ENCODE data around the gene GPANK1. TPM values are rescaled to one million over a fixed set of nuclear protein-coding genes. Genes with fewer than 3 reads are reported as not detected.

GPANK1 gene
- total and polyA plus RNA-seq, 2 donors = 10.0 to 20.9 TPM

DNA sequence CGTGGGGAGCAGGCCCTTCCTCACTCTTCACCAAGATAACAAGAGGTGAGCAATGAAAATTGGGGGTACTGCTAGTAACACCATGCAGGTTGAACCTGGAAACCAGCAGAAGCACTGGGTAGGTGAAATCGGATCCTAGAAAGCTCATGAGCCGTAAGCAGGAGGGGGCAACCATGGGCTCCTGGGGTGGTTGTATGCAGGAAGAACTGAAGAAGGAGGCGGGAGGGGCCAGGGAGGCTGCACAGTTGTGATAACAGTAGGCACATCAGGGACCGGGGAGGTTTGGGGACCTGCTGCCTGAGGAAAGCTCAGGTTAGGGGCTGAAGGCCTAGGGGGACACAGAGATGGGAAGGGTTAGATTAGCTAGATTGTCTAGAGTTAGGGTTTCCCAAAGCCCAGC, 21.7 kb upstream of the GPANK1 start:
- Histone ChIP-seq H3K4me3 (ENCODE audit: low read depth, low read length) (no peak overlapping the region), H3K4me1 (ENCODE audit: insufficient read depth) (no peaks in the 10 kb centered on the region), H3K36me3 (ENCODE audit: insufficient read depth) (peaks cover 4% of the 10 kb centered on the region), H3K27ac (ENCODE audit: low read depth) (no peak overlapping the region)
- 83% methylated on average over 5 of the region's 5 CpGs for WGBS
- DNase-seq (ENCODE audit: extremely low spot score) = no peak

DNA sequence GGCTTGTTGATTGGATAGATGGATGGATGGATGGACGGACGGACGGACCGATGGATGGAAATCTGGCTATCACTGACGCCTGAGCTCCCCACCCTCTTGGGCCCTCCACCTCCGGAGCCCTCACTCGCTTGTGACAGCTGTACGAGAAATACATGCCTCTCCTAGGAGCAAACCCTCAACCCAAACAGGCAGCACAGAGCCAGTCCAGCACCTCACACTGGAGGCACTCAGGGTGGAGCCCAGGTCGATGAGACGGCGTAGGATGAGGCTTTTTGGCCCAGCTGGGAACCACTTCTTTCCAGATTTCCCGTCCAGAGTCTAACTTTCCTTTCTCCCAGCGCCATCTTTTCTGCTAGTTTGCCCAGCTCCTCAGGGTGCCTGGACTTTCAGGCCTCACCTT, 18.8 kb upstream of the GPANK1 start:
- 65% methylated on average over 13 of the region's 13 CpGs for WGBS
- H3K27ac ChIP-seq (ENCODE audit: low read depth) = no peak overlapping the region
- no peaks in the 10 kb centered on the region for H3K36me3 ChIP-seq (ENCODE audit: insufficient read depth)
- DNase-seq (ENCODE audit: extremely low spot score) = no peak
- no peak overlapping the region for H3K4me3 ChIP-seq (ENCODE audit: low read depth, low read length)
- no peaks in the 10 kb centered on the region for H3K4me1 ChIP-seq (ENCODE audit: insufficient read depth)

GRCh38 chr6:31681135-31681671, 16.4 kb upstream of the GPANK1 start:
- peak overlapping the region; percentile 54 for H3K27ac ChIP-seq (ENCODE audit: low read depth)
- WGBS = under 1% methylated on average over 40 of the region's 40 CpGs

GRCh38 chr6:31680226-31681134, 15.7 kb upstream of the GPANK1 start, which contains the start of gene LY6G5C:
TSS of gene LY6G5C (minus strand) at chr6:31681067. CDS start at chr6:31680373, 694 bp downstream.
- 9% methylated on average over 17 of the region's 17 CpGs for WGBS
- DNase-seq (ENCODE audit: extremely low spot score) = peak; percentile 73

More at GRCh38 chr6:31681135-31681671, 16.4 kb upstream of the GPANK1 start:
- no peak for DNase-seq (ENCODE audit: extremely low spot score)
- H3K4me1 ChIP-seq (ENCODE audit: insufficient read depth) = no peaks in the 10 kb centered on the region
- H3K36me3 ChIP-seq (ENCODE audit: insufficient read depth) = no peaks in the 10 kb centered on the region
- H3K4me3 ChIP-seq (ENCODE audit: low read depth, low read length) = peak overlapping the region; percentile 36

DNA sequence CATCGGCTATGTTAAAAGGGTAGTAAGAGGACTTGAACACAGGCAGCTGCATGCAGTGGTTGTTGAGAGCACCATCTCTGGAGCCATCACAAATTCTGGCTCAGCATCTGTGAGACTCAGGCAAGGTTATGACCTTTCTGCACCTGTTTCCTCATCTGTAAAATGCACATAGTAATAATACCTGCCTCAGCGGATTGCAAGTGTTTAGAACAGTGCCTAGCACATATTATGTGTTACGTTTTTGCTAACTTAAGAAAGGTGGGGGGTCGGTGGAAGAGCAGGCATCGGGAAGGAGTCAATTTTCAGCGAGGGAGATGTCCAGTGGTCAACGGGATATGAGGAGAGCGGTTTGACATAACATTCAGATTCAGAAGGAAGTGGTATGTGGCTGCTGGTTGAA, 13.2 kb upstream of the GPANK1 start:
- Histone ChIP-seq H3K27ac (ENCODE audit: low read depth) (no peak overlapping the region), H3K36me3 (ENCODE audit: insufficient read depth) (peaks cover 2% of the 10 kb centered on the region), H3K4me3 (ENCODE audit: low read depth, low read length) (no peak overlapping the region), H3K4me1 (ENCODE audit: insufficient read depth) (no peaks in the 10 kb centered on the region)
- DNase-seq (ENCODE audit: extremely low spot score) = no peak
- WGBS = 72% methylated on average over 8 of the region's 8 CpGs

More at GRCh38 chr6:31680226-31681134, 15.7 kb upstream of the GPANK1 start, which contains the start of gene LY6G5C:
- Histone ChIP-seq H3K4me3 (ENCODE audit: low read depth, low read length) (peak within 1 kb of the TSS; percentile 36), H3K27ac (ENCODE audit: low read depth) (peak within 1 kb of the TSS; percentile 54), H3K36me3 (ENCODE audit: insufficient read depth) (no peaks in the 10 kb centered on the region), H3K4me1 (ENCODE audit: insufficient read depth) (no peaks in the 10 kb centered on the region)

DNA sequence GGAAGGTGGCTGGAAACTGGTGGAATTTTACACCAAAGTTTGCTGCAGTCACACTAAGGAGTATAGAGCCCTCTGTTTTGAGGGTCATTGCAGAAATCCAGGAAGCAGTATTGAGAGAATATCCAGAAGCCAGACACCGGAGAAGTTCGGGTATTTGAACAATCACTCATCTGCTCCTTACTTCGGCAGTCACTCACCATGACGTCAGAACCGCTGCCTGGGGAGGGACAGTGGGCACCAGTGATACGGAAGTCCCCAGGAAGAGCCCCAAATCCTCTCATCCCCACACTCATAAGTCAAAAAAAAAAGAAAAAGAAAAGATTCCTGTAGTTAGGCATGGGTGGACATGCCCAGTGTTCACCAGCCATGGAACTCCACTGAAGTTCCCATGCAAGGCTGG, 12.1 kb upstream of the GPANK1 start:
- no peak for DNase-seq (ENCODE audit: extremely low spot score)
- no peaks in the 10 kb centered on the region for H3K4me1 ChIP-seq (ENCODE audit: insufficient read depth)
- H3K4me3 ChIP-seq (ENCODE audit: low read depth, low read length) = no peak overlapping the region
- WGBS = 72% methylated on average over 6 of the region's 6 CpGs
- H3K36me3 ChIP-seq (ENCODE audit: insufficient read depth) = peaks cover 2% of the 10 kb centered on the region
- H3K27ac ChIP-seq (ENCODE audit: low read depth) = no peak overlapping the region

- Histone ChIP-seq H3K4me3 (ENCODE audit: low read depth, low read length) (no peak overlapping the region), H3K27ac (ENCODE audit: low read depth) (no peak overlapping the region), H3K36me3 (ENCODE audit: insufficient read depth) (peaks cover 2% of the 10 kb centered on the region), H3K4me1 (ENCODE audit: insufficient read depth) (no peaks in the 10 kb centered on the region)
- DNase-seq (ENCODE audit: extremely low spot score) = no peak
- 85% methylated on average over 4 of the region's 4 CpGs for WGBS
Measured at GRCh38 chr6:31676322-31676903, 11.6 kb upstream of the GPANK1 start.

GRCh38 chr6:31669676-31670075, 4.9 kb upstream of the GPANK1 start, which contains the start of gene LY6G5B:
TSS of gene LY6G5B (plus strand) at chr6:31669976. CDS start at chr6:31670951, 975 bp downstream.
- DNase-seq (ENCODE audit: extremely low spot score) = no peak
- Histone ChIP-seq H3K36me3 (ENCODE audit: insufficient read depth) (peaks cover 11% of the 10 kb centered on the region), H3K4me3 (ENCODE audit: low read depth, low read length) (no peak within 1 kb of the TSS), H3K4me1 (ENCODE audit: insufficient read depth) (no peaks in the 10 kb centered on the region), H3K27ac (ENCODE audit: low read depth) (no peak within 1 kb of the TSS)
- 92% methylated on average over 8 of the region's 8 CpGs for WGBS

GRCh38 chr6:31666337-31666965, 1.7 kb upstream of the GPANK1 start:
- Histone ChIP-seq H3K4me1 (ENCODE audit: insufficient read depth) (no peaks in the 10 kb centered on the region), H3K36me3 (ENCODE audit: insufficient read depth) (peaks cover 8% of the 10 kb centered on the region), H3K4me3 (ENCODE audit: low read depth, low read length) (peak overlapping the region; percentile 80), H3K27ac (ENCODE audit: low read depth) (peak overlapping the region; percentile 87)
- no peak for DNase-seq (ENCODE audit: extremely low spot score)
- 4% methylated on average over 15 of the region's 15 CpGs for WGBS

DNA sequence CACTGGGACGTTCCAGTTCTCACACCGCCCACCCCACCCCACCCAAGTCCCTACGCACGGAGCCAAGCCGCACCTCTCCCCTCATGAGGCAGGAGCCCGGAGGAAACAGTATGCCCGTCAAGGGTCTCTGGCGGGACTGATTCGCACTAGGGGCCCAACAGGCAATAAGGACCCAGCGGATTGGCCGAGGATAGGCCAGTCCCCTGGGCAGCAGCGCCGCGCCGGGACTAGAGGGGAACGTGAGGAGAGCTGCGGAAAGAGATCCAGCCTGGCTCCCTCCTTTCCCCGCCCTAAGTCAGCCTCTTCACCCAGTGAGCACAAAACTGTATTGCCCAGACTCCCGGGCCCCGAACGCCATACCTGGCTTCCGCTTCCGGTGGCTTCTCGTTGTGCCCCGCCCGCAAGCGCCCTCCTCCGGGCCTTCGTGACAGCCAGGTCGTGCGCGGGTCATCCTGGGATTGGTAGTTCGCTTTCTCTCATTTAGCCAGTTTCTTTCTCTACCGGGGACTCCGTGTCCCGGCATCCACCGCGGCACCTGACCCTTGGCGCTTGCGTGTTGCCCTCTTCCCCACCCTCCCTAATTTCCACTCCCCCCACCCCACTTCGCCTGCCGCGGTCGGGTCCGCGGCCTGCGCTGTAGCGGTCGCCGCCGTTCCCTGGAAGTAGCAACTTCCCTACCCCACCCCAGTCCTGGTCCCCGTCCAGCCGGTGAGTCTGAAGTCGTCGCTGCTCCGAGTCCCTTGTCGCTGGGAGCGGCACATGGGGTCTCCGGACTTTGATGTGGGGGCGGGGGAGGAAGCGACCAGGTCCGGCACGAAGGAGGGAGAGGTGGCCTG, 922 bp upstream of the GPANK1 start, which contains the start of gene CSNK2B:
Gene CSNK2B (plus strand): TSS at position 580 of the 836 bp plus-strand sequence. CDS start 752 bp downstream, outside the sequence.
- Histone ChIP-seq H3K4me3 (ENCODE audit: low read depth, low read length) (peak within 1 kb of the TSS; percentile 80), H3K27ac (ENCODE audit: low read depth) (peak within 1 kb of the TSS; percentile 92), H3K4me1 (ENCODE audit: insufficient read depth) (no peaks in the 10 kb centered on the region), H3K36me3 (ENCODE audit: insufficient read depth) (peaks cover 7% of the 10 kb centered on the region)
- peak; percentile 97 for DNase-seq (ENCODE audit: extremely low spot score)
- under 1% methylated on average over 63 of the region's 63 CpGs for WGBS

DNA sequence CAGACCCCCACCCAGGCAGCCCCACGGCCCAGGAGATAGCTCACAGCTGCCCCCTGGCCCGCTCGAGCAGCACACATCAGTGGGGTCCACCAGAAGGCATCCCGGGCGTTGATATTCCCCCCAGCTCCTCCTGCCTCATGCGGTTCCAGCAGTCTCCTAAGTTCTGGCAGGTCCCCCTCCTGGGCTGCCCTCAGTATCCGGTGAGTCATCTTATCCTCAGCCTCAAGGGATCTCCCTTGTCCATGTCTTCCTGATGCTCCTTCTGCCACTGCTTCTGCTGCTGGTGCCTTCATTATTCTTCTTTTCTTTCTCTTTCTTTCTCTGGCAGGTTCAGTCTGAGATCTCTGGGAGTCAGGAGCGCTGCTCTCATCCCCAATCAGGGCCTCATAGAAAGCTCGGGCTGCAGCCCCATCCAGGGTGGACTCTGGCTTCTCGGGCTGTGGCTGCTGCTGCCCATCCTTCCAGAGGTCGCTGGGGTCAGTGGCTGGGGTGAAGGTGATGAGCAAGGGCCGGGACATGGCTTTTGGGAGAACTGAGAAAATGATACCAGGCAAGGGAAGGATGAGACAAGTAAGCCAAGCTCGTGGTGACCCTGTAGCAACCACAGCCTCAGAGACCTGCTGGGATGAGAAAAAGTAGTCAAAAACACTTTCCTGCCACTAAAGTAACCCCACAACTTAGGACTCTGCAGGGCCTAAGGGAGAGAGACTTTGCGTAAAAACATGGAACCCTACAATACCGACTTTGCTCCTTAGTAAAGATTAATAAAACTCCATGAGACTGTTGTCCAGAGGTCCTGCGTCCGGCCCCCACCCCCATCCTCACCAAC, 622 bp downstream of the GPANK1 start:
- Histone ChIP-seq H3K27ac (ENCODE audit: low read depth) (peak overlapping the region; percentile 92), H3K4me1 (ENCODE audit: insufficient read depth) (peaks cover 3% of the 10 kb centered on the region), H3K36me3 (ENCODE audit: insufficient read depth) (peaks cover 1% of the 10 kb centered on the region), H3K4me3 (ENCODE audit: low read depth, low read length) (peak overlapping the region; percentile 80)
- DNase-seq (ENCODE audit: extremely low spot score) = no peak
- 10% methylated on average over 17 of the region's 17 CpGs for WGBS
